B cell (primary cell): ENCODE data around the gene H6PD. TPM values are rescaled to one million over a fixed set of nuclear protein-coding genes. Genes with fewer than 3 reads are reported as not detected.

Experiments
- ATAC-seq: fragments of 200-7000 bp; cut with Tn5 transposase; one replicate; pipeline ENCODE4 v1.10.0; 2021; ENCODE audit warnings: low read depth, mild to moderate bottlenecking, moderate number of reproducible peaks, moderate library complexity
- CTCF ChIA-PET: fragments of 350-600 bp; sonication (Branson Sonifier 250); formaldehyde crosslinking; loops from one replicate; lab custom pipeline; 2021; ENCODE audit warnings: antibody characterized with exemption, inconsistent platforms; lab: Charles Lee
- POLR2A ChIA-PET: fragments of 350-600 bp; sonication (Branson Sonifier 250); formaldehyde crosslinking; loops from one replicate; lab custom pipeline; 2021; ENCODE audit warnings: antibody characterized with exemption; lab: Charles Lee
- DNase-seq: peaks from one replicate; pipeline ENCODE4 v3.0.0; 2013
- H2AFZ ChIP-seq: 2 replicates; pipeline ENCODE4 v1.6.1; 2012; ENCODE audit warnings: mild to moderate bottlenecking, low read depth, low read length; ENCODE audit not compliant: insufficient read depth, poor library complexity, severe bottlenecking
- H3K27ac ChIP-seq, 2 donors: 1 replicate in 1 of 2; 2 replicates in 1 of 2; pipeline ENCODE4 v1.5.1; 2012 to 2013; ENCODE audit warnings: low read length in 2 of 2, mild to moderate bottlenecking in 2 of 2, moderate library complexity in 1 of 2
- H3K27me3 ChIP-seq, 4 experiments: fragments of 200-600 bp in 1 of 4; sonication (generic) in 1 of 4; replicated peaks in 1 of 4; 1 replicate in 2 of 4; 2 replicates in 2 of 4; pipeline versions ENCODE4 v1.6.1 to v1.7.0; 2013 to 2016; ENCODE audit warnings: low read length in 3 of 4, mild to moderate bottlenecking in 2 of 4, mixed read lengths in 1 of 4, moderate library complexity in 1 of 4; ENCODE audit not compliant: insufficient read depth in 4 of 4, control insufficient read depth in 3 of 4; ENCODE audit errors: control extremely low read depth in 1 of 4
- H3K36me3 ChIP-seq, 2 experiments: replicated peaks in 1 of 2; 1 replicate in 1 of 2; 2 replicates in 1 of 2; pipeline versions ENCODE4 v1.6.1 to v1.7.1; 2013; ENCODE audit warnings: low read length in 1 of 2; ENCODE audit not compliant: insufficient read depth in 2 of 2, control insufficient read depth in 1 of 2; ENCODE audit errors: control extremely low read depth in 1 of 2, extremely low read depth in 1 of 2
- H3K4me1 ChIP-seq, 2 donors: fragments of 200-600 bp in 1 of 2; sonication (generic) in 1 of 2; 1 replicate in 1 of 2; 2 replicates in 1 of 2; pipeline versions ENCODE4 v1.5.1 to v1.6.1; 2013 to 2017; ENCODE audit warnings: low read length in 2 of 2; ENCODE audit not compliant: control insufficient read depth in 2 of 2, insufficient read depth in 2 of 2
- H3K4me2 ChIP-seq: replicated peaks from 2 replicates; pipeline ENCODE3; 2012; ENCODE audit warnings: mild to moderate bottlenecking, low read depth, low read length; ENCODE audit not compliant: poor library complexity, severe bottlenecking
- H3K4me3 ChIP-seq, 5 experiments: fragments of 200-600 bp in 1 of 5; sonication (generic) in 1 of 5; 1 replicate in 3 of 5; 2 replicates in 2 of 5; pipeline versions ENCODE4 v1.5.1 to v1.7.0; 2011 to 2016; ENCODE audit warnings: low read length in 4 of 5, mild to moderate bottlenecking in 4 of 5, low read depth in 2 of 5, control low read depth in 1 of 5, moderate library complexity in 1 of 5; ENCODE audit not compliant: insufficient read depth in 1 of 5; ENCODE audit errors: control extremely low read depth in 1 of 5, extremely low read depth in 1 of 5
- H3K79me2 ChIP-seq: fragments of 200-600 bp; sonication (generic); one replicate; pipeline ENCODE4 v1.6.0; 2016; ENCODE audit warnings: low read length; ENCODE audit not compliant: control insufficient read depth, insufficient read depth
- H3K9ac ChIP-seq: fragments of 200-600 bp; sonication (generic); 2 replicates; pipeline ENCODE4 v1.6.1; 2017; ENCODE audit warnings: mild to moderate bottlenecking, low read length, moderate library complexity
- H3K9me3 ChIP-seq, 3 donors: one replicate each; pipeline versions ENCODE4 v1.6.1 to v1.7.1; 2013; ENCODE audit warnings: low read length in 2 of 3; ENCODE audit not compliant: control insufficient read depth in 2 of 3, insufficient read depth in 1 of 3; ENCODE audit errors: control extremely low read depth in 1 of 3
- H4K20me1 ChIP-seq: 2 replicates; pipeline ENCODE4 v1.6.0; 2012; ENCODE audit warnings: mild to moderate bottlenecking, low read length; ENCODE audit not compliant: insufficient read depth, control insufficient read depth, poor library complexity, severe bottlenecking
- H3K27ac Mint-ChIP-seq: one replicate; pipeline ENCODE4 v1.8.0; 2021; ENCODE audit warnings: mixed read lengths
- H3K27me3 Mint-ChIP-seq: one replicate; pipeline ENCODE4 v1.8.0; 2021; ENCODE audit warnings: mixed read lengths
- H3K4me1 Mint-ChIP-seq: one replicate; pipeline ENCODE4 v1.8.0; 2021; ENCODE audit warnings: mixed read lengths
- H3K4me3 Mint-ChIP-seq: one replicate; pipeline ENCODE4 v1.8.0; 2021; ENCODE audit warnings: mixed read lengths
- H3K9me3 Mint-ChIP-seq: one replicate; pipeline ENCODE4 v1.8.0; 2022; ENCODE audit warnings: mixed read lengths; ENCODE audit not compliant: insufficient read depth
- EZH2 ChIP-seq: IDR thresholded peaks from 2 replicates; pipeline ENCODE4 v1.6.1; 2012; ENCODE audit warnings: borderline replicate concordance, low read depth, mild to moderate bottlenecking, moderate library complexity, low read length; ENCODE audit not compliant: insufficient read depth, poor library complexity, severe bottlenecking
- WGBS: methylation state at CpG from one replicate; pipeline ENCODE4 v1.1.5; 2013; ENCODE audit warnings: missing lambda C conversion rate; ENCODE audit not compliant: insufficient coverage; 5-methylcytosine and 5-hydroxymethylcytosine counted together
- intact Hi-C: fragments of 100-400 bp; cut with micrococcal nuclease; formaldehyde crosslinking; loops from one replicate; pipeline ENCODE4 v1.10.0; 2022
- polyA plus RNA-seq: library from polyadenylated mRNA; depleted of rRNA; stranded (reverse); fragments of >200 nt; gene quantifications from 2 replicates; pipeline ENCODE4 v1.2.3, GENCODE V29; 2012
- total RNA-seq, 2 donors: library from RNA; stranded (reverse); fragments of 120-200 nt in 1 of 2; gene quantifications; 1 replicate in 1 of 2; 2 replicates in 1 of 2; pipeline versions ENCODE4 v1.2.3 to v1.2.4, GENCODE V29; 2013 to 2022
- TF ChIP-seq, protein P1 (sequence below): fragments of 200-600 bp; IDR thresholded peaks from one replicate; pipeline ENCODE4 v1.8.0; 2022; ENCODE audit warnings: antibody characterized with exemption, mild to moderate bottlenecking

H6PD gene
- total and polyA plus RNA-seq, 2 donors (not counting 1 experiment from before 2014, with no cell fraction given) = 11.3 to 30.2 TPM

DNA sequence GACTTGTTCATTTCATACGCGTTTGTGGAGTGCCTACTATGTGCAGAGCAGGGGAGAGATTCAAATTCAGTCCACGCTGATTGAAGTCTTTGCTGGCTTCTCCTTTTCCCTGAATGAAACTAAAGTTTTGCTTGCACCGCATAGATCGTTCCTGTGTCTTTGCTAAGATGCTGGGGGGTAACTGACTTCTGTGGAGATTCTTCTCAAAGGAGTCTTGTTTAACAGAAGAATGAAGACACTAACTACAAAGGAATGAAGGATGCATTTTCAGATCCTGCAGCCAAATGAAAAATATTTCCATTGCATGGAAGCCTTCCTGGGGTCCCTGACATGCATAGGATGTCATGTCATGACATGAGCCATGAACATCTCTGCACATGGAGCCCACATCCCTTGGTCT, 26.9 kb upstream of the H6PD start:
- CTCF ChIA-PET = interaction anchor here (1.4 kb wide), 1 partner anchor 11 kb away, joined by 4 read pairs; no protein-coding TSS in a partner anchor
- Mint-ChIP-seq H3K9me3 (no peaks in the 10 kb centered on the region), H3K4me1 (peaks cover under 1% of the 10 kb centered on the region), H3K27me3 (peaks cover 63% of the 10 kb centered on the region), H3K4me3 (no peak overlapping the region), H3K27ac (no peak overlapping the region)
- POLR2A ChIA-PET = no interaction called here
- Histone ChIP-seq H2AFZ (no peak overlapping the region), H3K9me3 (no peaks in the 10 kb centered on the region), H4K20me1 (no peaks in the 10 kb centered on the region), H3K9ac (no peak overlapping the region), H3K36me3 (no peaks in the 10 kb centered on the region), H3K79me2 (no peaks in the 10 kb centered on the region), H3K27me3 (peaks cover 0 to 39% (median 19%) of the 10 kb centered on the region in 4 experiments), H3K4me1 (peaks cover 0 to 3% of the 10 kb centered on the region in 2 donors), H3K4me2 (no peak overlapping the region), H3K27ac (no peak overlapping the region), H3K4me3 (no peak overlapping the region)
- intact Hi-C loops = no loop called here
- TF ChIP-seq, protein P1, sequence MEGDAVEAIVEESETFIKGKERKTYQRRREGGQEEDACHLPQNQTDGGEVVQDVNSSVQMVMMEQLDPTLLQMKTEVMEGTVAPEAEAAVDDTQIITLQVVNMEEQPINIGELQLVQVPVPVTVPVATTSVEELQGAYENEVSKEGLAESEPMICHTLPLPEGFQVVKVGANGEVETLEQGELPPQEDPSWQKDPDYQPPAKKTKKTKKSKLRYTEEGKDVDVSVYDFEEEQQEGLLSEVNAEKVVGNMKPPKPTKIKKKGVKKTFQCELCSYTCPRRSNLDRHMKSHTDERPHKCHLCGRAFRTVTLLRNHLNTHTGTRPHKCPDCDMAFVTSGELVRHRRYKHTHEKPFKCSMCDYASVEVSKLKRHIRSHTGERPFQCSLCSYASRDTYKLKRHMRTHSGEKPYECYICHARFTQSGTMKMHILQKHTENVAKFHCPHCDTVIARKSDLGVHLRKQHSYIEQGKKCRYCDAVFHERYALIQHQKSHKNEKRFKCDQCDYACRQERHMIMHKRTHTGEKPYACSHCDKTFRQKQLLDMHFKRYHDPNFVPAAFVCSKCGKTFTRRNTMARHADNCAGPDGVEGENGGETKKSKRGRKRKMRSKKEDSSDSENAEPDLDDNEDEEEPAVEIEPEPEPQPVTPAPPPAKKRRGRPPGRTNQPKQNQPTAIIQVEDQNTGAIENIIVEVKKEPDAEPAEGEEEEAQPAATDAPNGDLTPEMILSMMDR = no peak
- TF ChIP-seq EZH2 = no peak
- no peak for DNase-seq
- 98% methylated on average over 4 of the region's 5 CpGs for WGBS
- no peak for ATAC-seq

DNA sequence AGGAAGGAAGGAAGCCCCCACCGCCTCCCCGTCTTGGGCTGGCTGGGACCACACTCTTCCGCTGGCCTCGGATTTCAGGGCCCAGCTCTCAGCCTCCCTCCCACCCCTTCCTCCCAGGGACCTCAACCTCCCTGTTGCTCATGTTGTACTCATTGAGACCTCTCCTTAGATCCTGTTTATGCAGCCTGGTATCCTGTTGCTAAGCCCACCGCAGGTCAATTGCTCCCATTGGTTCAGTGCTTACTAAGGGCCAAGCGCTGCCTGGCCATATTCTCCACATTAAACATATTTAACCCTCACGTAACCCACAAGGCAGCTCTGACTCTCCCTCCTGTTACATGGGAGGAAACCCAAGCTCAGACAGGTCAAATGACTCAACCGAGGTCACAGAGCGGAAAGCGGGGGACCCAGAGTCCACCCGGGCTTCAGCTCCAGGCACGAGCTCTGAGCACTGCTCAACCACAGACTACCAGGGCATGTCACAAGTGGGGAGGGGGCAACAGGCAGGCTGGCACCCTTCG, 23.2 kb upstream of the H6PD start:
- Histone ChIP-seq H4K20me1 (no peaks in the 10 kb centered on the region), H3K36me3 (no peaks in the 10 kb centered on the region), H3K4me2 (no peak overlapping the region), H3K79me2 (no peaks in the 10 kb centered on the region), H3K9me3 (no peaks in the 10 kb centered on the region), H3K9ac (no peak overlapping the region), H3K27me3 (peaks cover 0 to 14% (median 0%) of the 10 kb centered on the region in 4 experiments), H2AFZ (no peak overlapping the region), H3K4me3 (no peak overlapping the region), H3K4me1 (no peaks in the 10 kb centered on the region), H3K27ac (no peak overlapping the region)
- WGBS = 85% methylated on average over 10 of the region's 13 CpGs
- Mint-ChIP-seq H3K4me3 (no peak overlapping the region), H3K4me1 (no peaks in the 10 kb centered on the region), H3K27me3 (peaks cover 37% of the 10 kb centered on the region), H3K27ac (no peak overlapping the region), H3K9me3 (no peaks in the 10 kb centered on the region)
- ChIA-PET CTCF (no interaction called here), POLR2A (no interaction called here)
- DNase-seq (no peak), ATAC-seq (no peak)
- no peak for TF ChIP-seq EZH2
- TF ChIP-seq, protein P1 = no peak
- intact Hi-C loops = no loop called here
